PC-3 (cell line): ENCODE results near the gene POU4F1.

Experiments used
- CTCF ChIP-seq: fragments of 300-600 bp; sonication (generic); conservative IDR thresholded peaks from 2 replicates; pipeline ENCODE4 v1.5.1; 2017; ENCODE audit warnings: antibody characterized with exemption, low read depth, mild to moderate bottlenecking, low read length
- EZH2 ChIP-seq: fragments of 300-600 bp; sonication (generic); IDR thresholded peaks from one replicate; pipeline ENCODE4 v1.6.1; 2017; ENCODE audit warnings: antibody characterized with exemption, mild to moderate bottlenecking, low read length; ENCODE audit not compliant: unreplicated experiment
- EZH2phosphoT487 ChIP-seq: fragments of 300-600 bp; sonication (generic); IDR thresholded peaks from 2 replicates; pipeline ENCODE4 v1.6.1; 2018; ENCODE audit warnings: mild to moderate bottlenecking, antibody characterized with exemption, low read length, borderline replicate concordance

DNA sequence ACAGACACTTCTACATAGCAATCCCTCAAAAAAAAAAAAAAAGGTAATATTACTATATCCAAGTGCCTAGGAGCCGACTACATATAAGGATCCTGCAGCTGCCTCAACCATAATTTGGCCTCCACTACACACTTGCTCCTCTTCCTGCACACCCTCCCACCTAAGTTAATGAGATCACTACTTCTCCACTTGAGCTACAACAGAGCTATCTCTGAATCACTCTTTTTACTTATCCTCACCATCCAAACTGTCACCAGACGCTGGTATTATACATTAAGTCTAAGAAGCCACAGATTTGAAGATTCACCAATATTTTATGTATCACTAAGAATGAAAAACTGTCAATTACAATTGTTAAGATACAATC, 47.3 kb upstream of the POU4F1 start:
- TF ChIP-seq CTCF (no peak), EZH2 (no peak), EZH2phosphoT487 (no peak)
